Fibroblast of peridontal ligament (primary cell): ENCODE results near the gene CYP2W1.
"Not testable (repeated sequence)": the region's sequence is repeated elsewhere in the genome, so short reads cannot be mapped to it uniquely, and the experiment has no call there.

Experiments
- DNase-seq: peaks from one replicate; pipeline ENCODE4 v3.0.0-alpha.2; 2010; ENCODE audit errors: extremely low read depth

CYP2W1 gene

DNA sequence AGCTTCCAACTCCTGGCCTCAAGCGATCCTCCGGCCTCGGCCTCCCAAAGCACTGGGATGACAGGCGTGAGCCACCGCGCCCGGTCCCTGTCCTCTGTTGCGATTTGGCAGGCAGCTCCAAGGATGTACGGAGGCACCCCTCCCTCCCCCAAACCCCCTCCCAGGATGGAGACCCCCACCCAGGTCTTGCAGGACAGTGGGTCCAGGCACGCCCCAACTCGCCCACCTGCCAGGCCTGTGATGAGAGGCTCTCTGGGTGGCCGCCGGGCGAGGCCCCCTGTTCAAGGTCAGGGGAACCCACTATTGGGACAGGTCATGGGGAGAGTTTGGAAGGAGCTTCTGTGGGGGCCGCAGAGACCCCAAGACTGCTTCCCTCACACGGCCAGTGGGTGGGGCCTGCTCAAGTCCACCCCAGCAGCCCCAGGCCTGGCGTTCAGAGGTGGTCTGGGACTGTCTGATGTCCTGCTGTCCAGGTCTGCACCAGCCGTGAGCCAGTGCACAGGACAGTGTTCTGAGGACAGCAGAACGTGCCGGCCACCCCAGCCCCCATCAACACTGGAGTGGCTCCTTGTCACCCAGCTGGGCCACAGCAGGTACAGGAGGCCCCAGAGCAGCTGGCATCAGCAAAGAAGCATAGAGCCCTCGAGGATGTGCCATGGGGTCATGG is 31.0 kb upstream of the CYP2W1 start:
- no peak for DNase-seq

- no peak for DNase-seq
Measured at GRCh38 chr7:952548-953441, 30.2 kb upstream of the CYP2W1 start.

- no peak for DNase-seq
Measured at GRCh38 chr7:953547-954327, 29.2 kb upstream of the CYP2W1 start.

DNA sequence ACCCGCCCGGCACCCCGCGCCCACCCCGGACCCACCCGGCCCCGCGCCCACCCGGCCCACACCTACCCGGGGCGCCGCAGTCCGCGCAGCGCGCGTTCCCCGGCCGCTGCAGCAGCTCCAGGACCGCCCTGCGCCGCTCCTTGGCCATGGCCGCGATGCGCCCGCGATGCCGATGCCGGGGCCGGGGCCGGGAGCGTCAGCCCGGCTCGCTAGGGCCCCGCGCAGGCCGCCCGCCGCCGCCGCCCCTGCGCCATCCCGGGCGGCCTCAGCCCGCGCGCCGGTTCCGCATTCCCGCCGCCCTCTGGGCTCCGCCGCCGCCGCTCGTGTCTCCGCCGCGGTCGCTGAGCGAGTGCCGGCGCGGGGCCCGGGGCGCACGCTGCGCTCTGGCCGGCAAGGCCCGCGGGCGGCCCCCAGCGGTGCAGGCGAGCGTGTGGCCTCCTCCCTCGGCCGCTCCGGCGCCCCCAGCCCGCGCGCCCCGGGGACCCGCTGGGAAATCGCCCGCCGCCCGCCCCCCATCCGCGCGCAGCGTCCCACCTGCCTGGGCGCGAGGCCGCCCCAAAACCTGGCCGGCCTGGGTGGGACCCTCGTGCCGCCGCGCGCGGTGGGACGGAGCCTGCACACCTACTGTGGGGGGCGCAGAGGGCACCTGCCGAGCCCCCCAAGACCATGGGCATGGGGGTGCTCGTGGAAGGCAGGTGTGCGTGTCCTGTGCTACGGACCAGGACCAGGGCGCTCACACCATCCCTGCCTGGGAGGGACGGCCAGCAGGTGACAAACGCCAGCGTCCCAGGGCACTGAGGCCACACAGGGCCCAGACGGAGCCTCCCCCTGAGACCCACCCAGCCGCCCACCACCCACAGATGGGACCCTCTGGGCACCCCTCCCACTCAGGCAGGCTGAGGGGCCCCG is 28.4 kb upstream of the CYP2W1 start, which contains the start of gene ADAP1:
Gene ADAP1 (minus strand): TSS at position 351 of the 909 bp plus-strand sequence. CDS start 203 bp downstream, at position 148.
- DNase-seq = no peak

DNA sequence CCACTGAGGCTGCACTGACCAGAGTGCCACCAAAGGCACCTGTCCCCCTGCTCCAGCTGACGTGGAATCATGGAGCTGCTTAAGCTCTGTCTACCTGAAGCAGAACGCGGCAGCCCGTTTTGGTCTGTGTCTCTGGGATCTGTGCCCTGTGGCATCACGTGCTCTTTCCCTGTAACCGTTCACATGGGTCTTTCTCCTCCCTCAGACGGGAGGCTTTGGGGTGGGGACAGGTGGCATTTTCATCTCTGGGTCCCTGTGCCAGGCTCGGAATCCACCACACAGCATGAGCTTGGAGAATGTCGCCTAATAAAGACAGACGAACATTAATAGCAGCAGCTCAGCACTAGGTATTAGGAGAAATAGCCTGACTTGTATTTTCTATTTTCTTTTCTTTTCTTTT is 26.9 kb upstream of the CYP2W1 start:
- no peak for DNase-seq

GRCh38 chr7:957418-958220 is 25.4 kb upstream of the CYP2W1 start:
- DNase-seq = no peak

GRCh38 chr7:958221-959200 is 24.5 kb upstream of the CYP2W1 start:
- DNase-seq = no peak

DNA sequence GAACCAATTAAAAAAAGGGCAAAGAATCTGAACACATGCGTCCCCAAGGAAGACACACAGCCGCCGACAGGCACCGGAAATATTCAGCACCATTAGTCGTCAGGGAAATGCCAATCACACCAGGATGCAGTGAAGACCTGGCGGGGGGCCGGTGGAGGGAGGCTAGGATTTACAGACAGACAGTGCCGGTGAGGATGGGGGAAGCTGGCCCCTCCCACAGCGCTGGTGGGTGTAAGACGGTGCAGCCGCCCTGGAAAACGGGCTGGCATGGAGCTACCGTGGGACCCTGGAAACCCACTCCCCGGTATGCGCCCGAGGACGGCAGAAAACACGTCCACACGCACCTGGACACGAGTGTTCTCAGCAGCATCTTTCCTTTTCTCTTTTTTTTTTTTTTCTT is 23.7 kb upstream of the CYP2W1 start:
- no peak for DNase-seq

DNA sequence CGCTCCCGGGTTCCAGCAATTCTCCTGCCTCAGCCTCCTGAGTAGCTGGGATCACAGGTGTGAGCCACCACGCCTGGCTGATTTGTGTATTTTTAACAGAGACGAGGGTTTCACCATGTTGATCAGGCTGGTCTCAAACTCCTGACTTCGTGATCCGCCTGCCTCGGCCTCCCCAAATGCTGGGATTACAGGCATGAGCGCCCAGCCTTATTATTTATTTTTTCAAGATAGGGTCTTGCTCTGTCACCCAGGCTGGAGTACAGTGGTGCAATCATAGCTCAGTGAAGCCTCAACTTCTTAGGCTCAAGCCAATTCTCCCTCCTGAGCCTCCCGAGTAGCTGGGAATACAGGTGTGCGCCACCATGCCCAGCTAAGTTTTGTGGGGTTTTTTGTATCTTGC is 23.2 kb upstream of the CYP2W1 start:
- DNase-seq = not testable (repeated sequence)

DNA sequence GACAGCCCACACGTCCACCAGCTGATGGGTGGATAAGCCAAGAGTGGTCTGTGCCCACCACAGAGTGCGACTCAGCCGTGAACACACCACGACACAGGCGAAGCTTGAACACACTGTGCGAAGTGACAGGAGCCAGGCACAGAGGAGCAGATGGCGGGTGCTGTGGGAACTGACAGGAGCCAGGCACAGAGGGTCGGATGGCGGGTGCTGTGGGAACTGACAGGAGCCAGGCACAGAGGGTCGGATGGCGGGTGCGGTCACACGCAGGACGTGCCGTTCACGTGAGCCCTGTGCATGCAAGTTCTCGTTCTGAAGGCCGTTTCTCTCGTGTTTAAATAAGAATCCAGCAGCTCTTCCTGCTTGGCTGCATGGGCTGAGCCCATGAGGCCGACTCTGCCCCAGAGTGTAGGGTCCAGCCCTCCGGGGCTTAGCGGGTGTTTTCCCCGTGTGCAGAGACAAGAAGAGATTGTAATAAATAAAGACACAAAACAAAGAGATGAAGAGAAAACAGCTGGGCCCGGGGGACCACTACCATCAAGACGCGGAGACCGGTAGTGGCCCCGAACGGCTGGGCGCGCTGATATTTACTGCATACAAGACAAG is 22.6 kb upstream of the CYP2W1 start:
- DNase-seq = no peak

DNA sequence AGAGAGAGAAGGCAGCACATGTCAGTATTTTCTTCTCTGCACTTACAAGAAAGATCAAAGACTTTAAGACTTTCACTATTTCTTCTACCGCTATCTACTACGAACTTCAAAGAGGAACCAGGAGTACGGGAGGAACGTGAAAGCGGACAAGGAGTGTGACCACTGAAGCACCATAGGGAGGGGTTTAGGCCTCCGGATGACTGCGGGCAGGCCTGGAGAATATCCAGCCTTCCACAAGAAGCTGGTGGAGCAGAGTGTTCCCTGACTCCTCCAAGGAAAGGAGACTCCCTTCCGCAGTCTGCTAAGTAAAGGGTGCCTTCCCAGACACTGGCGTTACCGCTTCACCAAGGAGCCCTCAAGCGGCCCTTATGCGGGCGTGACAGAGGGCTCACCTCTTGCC is 22.0 kb upstream of the CYP2W1 start:
- not testable (repeated sequence) for DNase-seq

DNA sequence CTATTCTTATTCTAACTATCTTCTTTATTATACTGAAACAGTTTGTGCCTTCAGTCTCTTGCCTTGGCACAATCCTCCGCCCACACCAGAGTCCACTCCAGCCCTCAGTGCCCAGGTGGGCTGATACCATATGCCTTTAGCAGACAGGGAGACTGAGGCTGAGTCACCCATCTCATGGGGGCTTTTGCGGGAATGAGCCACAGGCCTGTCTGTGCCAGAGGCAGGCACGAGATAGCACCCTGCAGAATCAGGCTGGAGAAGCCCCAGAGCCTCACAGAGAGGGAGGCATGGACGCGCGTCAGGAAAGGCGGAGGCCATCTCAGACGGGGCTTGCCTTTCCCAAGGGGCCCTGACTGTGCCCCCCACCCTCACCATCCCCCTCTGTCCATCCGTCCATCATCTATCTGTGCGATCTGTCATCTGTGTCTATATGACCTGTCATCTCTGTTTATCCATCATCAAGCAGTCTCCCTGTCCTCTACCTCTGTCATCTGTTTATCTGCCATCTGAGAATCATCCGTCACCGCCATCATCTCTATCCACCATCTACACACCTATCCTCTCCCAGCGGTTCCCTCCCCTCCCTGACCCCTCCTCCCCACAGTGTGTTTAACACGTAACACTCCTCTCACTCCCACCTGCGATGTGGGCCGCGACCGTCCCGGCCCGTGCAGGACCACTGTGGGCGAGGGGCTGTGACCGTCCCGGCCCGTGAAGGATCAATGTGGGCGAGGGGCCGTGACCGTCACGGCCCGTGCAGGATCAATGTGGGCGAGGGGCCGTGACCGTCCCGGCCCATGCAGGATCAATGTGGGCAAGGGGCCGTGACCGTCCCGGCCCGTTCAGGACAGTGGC is 21.2 kb upstream of the CYP2W1 start:
- no peak for DNase-seq

- DNase-seq = no peak
Measured at GRCh38 chr7:962401-963081, 20.4 kb upstream of the CYP2W1 start.

DNA sequence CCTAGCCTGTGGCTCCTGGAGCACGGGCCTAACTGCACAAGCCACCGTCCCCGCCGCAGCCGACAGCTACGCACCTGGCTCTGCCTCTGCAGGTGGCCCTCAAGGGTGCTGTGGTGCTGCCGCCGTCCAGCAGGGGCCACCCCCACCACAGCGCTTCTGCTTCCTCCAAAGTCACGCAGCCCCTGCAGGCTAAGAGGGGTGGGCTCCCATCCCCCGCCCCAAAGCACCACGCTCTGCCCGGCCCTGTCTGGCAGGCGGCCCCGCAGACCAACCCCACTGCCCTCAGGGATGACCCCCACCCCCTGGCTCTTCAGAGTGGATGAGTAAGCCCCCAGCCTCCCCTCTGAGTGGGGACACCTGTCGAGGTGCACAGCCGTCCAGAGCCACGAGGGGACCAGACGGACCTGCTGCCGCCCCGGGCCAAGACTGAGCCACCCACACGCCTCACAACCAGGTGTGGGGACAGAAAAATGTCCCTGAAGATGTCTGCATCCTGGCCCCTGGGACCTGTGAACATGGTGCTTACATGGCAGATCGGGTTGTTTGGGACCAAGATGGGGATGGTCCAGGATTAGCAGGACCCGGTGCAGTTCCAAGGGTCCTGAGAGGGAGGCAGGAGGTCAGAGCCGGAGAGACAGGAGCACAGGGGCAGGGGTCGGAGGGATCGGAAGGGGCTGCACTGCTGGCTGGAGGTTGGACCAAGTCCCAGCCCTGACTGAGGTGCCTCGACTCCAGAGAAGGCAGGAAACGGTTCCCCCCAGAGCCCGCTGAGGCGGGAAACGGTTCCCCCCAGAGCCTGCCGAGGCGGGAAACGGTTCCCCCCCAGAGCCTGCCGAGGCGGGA is 19.5 kb upstream of the CYP2W1 start:
- no peak for DNase-seq

DNA sequence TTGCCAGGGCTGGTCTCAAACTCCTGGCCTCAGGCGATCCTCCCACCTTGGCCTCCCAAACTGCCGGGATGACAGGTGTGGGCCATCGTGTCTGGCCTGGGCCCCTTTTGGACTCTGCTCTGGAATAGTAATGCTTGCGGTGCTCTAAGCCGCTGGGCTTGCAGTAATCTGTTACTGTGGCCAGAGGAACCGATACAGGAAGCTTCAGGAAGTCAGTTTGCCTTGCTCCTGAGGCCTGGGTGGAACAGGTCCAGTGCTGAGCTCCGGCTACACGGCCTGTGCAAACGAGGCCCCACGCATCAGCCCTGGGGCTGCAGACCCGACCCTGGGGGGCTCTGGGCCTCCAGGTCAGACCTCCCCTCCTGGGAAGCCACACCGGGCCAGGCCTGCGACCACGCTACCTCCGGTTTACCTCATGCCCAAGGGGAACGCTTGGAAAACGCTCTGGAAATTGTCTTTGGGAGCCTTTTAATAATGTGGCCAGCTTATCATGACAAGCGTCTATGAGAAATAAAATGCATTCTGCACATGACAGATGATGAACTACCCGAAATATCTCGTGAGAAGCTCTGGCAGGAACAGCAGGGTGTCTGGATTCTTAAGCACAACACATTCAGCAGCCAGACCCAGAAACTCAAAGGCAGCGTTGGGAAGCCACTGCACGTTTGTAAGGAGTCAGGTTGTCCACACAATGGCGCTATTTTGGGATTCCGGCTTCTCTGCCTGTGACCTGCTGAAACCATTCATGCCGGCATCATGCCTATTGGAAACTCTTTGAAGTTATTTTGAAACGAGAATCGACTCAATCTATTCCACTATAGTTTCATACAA is 18.4 kb upstream of the CYP2W1 start:
- peak; percentile 47 for DNase-seq
